Retinal pigment epithelial cell (primary cell): Measurements from ENCODE around the gene HAUS1.
"Not testable (repeated sequence)": the region's sequence is repeated elsewhere in the genome, so short reads cannot be mapped to it uniquely, and the experiment has no call there.

Experiments
- DNase-seq: peaks from one replicate; pipeline ENCODE4 v3.0.0-alpha.2; 2010; ENCODE audit warnings: low read depth
- H3K4me3 ChIP-seq: 2 replicates; pipeline ENCODE4 v1.5.1; 2011; ENCODE audit warnings: mild to moderate bottlenecking, low read length, control low read depth, moderate library complexity
- TF ChIP-seq, protein P1 (sequence below): conservative IDR thresholded peaks from 2 replicates; pipeline ENCODE4 v1.5.1; 2011; ENCODE audit warnings: low read depth, low read length, control low read depth, inconsistent platforms

HAUS1 gene

DNA sequence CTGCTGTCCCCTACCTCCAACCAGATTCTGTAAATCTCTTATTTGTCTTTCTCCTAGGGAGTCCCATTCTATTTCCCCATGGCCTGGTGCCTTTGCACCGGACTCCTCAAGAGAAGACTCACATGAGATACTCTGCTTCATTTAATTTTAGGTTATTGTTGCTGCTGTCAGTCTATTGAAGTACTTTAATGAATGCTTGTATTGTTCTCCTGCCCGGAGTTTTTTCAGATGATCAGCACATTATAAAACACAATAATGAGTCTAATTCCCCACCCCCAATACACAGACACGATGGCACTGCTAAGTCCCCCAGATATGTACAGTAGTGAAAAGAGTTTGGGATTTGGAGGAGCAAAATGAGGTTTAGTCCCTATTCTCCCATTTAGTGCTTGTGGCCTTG, 58.9 kb downstream of the HAUS1 start:
- no peak for DNase-seq
- H3K4me3 ChIP-seq, result no peak overlapping the region
- TF ChIP-seq, protein P1, sequence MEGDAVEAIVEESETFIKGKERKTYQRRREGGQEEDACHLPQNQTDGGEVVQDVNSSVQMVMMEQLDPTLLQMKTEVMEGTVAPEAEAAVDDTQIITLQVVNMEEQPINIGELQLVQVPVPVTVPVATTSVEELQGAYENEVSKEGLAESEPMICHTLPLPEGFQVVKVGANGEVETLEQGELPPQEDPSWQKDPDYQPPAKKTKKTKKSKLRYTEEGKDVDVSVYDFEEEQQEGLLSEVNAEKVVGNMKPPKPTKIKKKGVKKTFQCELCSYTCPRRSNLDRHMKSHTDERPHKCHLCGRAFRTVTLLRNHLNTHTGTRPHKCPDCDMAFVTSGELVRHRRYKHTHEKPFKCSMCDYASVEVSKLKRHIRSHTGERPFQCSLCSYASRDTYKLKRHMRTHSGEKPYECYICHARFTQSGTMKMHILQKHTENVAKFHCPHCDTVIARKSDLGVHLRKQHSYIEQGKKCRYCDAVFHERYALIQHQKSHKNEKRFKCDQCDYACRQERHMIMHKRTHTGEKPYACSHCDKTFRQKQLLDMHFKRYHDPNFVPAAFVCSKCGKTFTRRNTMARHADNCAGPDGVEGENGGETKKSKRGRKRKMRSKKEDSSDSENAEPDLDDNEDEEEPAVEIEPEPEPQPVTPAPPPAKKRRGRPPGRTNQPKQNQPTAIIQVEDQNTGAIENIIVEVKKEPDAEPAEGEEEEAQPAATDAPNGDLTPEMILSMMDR, result no peak

DNA sequence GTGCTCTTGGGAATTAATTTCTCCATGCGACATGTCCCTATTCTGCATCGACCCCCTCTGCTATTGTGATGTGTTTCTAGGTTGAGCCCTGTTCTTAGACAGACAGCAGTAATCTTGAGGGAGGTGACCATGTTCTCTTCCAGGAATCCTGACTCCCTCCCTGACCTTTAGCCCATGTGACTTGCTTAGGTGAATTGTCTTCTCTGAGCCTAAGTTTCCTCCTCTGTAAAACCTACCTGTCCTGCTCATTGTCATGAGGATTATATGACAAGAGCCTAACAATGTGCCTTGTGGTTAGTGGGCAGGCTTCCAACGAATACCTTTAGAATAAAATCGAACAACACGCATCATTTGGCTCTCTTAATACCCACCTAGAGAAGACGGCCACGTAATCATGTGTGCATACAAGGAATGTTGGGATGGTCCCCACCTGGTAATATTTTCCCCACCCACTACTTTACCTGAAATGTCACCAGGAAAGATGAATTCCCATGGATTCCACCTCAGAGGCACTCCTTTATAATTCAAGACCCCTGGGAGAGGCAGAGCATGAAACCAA, 59.8 kb downstream of the HAUS1 start:
- TF ChIP-seq, protein P1, result no peak
- no peak overlapping the region for H3K4me3 ChIP-seq
- no peak for DNase-seq

GRCh38 chr18:46164502-46164901, 60.3 kb downstream of the HAUS1 start:
- H3K4me3 ChIP-seq, DNase-seq: not testable (repeated sequence)

DNA sequence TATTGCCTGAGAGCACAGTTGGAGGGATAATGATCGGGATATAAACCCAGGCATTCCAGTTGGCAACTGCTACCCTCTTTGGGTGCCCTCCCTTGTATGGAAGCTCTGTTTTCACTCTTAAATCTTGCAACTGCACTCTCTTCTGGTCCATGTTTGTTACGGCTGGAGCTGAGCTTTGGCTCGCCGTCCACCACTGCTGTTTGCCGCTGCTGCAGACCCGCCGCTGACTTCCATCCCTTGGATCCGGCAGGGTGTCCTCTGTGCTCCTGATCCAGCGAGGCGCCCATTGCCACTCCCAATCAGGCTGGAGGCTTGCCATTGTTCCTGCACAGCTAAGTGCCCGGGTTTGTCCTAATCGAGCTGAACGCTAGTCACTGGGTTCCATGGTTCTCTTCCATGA, 60.7 kb downstream of the HAUS1 start:
- TF ChIP-seq, protein P1, result no peak
- DNase-seq, result no peak
- H3K4me3 ChIP-seq, result no peak overlapping the region

DNA sequence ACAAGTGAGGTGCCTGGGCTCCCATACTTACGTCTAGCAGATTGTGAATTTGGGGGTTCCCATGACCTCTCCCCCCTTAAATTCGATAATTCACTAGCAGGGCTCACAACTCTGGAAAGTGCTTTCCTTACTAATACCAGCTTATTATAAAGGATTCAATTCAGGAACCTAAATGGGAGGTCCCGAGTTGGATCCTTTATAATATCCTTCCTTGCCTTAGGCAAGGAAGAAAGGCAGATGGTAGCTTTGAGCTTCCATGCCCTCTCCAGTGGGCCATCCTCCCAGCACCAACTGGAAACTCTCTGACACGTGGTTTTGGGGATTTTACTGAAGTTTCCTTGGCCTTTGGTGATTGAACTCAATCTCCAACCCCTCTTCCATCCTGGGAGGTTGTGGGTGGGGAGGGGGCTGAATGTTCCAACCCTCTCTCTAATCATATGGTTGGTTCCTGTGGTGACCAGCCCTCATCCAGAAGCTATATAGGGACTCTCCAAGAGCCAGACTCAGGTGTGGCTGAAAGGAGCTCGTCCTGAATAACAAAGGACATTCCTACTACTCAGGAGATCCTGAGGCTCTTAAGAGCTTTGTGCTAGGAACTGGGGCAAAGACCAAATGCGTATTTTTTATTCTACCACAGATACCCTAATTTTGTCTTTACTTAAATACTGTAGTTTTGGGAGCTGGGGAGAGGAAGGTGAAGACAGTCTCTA, 62.2 kb downstream of the HAUS1 start:
- no peak for DNase-seq
- TF ChIP-seq, protein P1, result no peak
- H3K4me3 ChIP-seq, result no peak overlapping the region

- DNase-seq, result no peak
- TF ChIP-seq, protein P1, result no peak
- no peak overlapping the region for H3K4me3 ChIP-seq
Measured at GRCh38 chr18:46167971-46168370, 63.8 kb downstream of the HAUS1 start.

DNA sequence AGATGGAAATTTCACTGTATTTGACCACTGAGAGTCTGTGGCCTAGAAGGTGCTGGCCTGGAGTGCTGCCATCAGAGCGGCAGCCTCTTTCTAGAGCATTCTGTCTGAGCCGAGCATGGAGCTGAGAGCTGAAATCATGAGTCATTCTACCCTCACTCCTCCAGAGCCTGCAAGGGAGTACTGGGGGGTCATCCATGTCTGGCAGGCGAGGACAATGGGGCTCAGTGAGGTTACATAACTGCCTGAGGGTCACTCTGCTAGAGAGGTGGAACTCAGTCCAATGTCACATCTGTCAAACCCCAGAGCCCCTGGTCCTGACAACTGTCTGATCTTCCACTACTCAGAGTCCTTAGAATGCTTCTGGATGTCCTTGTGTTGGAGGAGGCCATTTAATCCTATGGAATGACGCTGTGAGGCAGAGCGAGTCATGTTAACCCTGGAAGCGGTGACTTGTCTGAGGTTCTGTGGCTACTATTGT, 65.3 kb downstream of the HAUS1 start:
- TF ChIP-seq, protein P1, result no peak
- H3K4me3 ChIP-seq, result no peak overlapping the region
- no peak for DNase-seq
